GM13977 (cell line): ENCODE measurements around the gene CD96.
"Not testable (repeated sequence)": the region's sequence is repeated elsewhere in the genome, so short reads cannot be mapped to it uniquely, and the experiment has no call there.

Experiments used
- DNase-seq: peaks from one replicate; pipeline ENCODE4 v3.0.0; 2012; ENCODE audit warnings: low spot score
- CTCF ChIP-seq: IDR thresholded peaks from 2 replicates; pipeline ENCODE4 v1.5.1; 2012; ENCODE audit warnings: mild to moderate bottlenecking, control low read depth; ENCODE audit not compliant: insufficient read depth; ENCODE audit errors: extremely low read depth, missing control alignments
- in situ Hi-C: fragments of 300-500 bp; cut with MboI; formaldehyde crosslinking; loops from one replicate; pipeline ENCODE4 v1.12.0; 2022; ENCODE audit warnings: low sequenced_read_pairs, low pct_unique_long_range_greater_than_20kb, mixed read lengths, inconsistent platforms; ENCODE audit not compliant: unreplicated experiment

The CD96 gene

GRCh38 chr3:111548092-111548491 lies 6.1 kb downstream of the CD96 start:
- in situ Hi-C loops, result no loop called here
- no peak for DNase-seq
- TF ChIP-seq CTCF, result no peak

- no peak for TF ChIP-seq CTCF
- in situ Hi-C loops, result no loop called here
- no peak for DNase-seq
Observed at GRCh38 chr3:111548756-111549155, 6.8 kb downstream of the CD96 start.

GRCh38 chr3:111561902-111562301 lies 19.9 kb downstream of the CD96 start:
- DNase-seq, in situ Hi-C loops: not testable (repeated sequence)

- no peak for TF ChIP-seq CTCF
- DNase-seq, result no peak
- in situ Hi-C loops, result no loop called here
Observed at GRCh38 chr3:111566844-111567243, 24.8 kb downstream of the CD96 start.

GRCh38 chr3:111568355-111568754 lies 26.4 kb downstream of the CD96 start:
- TF ChIP-seq CTCF, result no peak
- DNase-seq, result no peak
- in situ Hi-C loops, result no loop called here

- DNase-seq, result no peak
- TF ChIP-seq CTCF, result no peak
- in situ Hi-C loops, result no loop called here
Observed at GRCh38 chr3:111568911-111569310, 26.9 kb downstream of the CD96 start.

- DNase-seq, result no peak
- in situ Hi-C loops, result no loop called here
- no peak for TF ChIP-seq CTCF
Observed at GRCh38 chr3:111570404-111571030, 28.5 kb downstream of the CD96 start.
